ENCODE data around the gene C1QTNF9B. TPM values are rescaled to one million over a fixed set of nuclear protein-coding genes. Genes with fewer than 3 reads are reported as not detected.

The C1QTNF9B gene
- total and polyA plus RNA-seq, 2 of the 13 experiments (the other 11 are each of a cell fraction or from before 2014, with no cell fraction given): not detected

DNA sequence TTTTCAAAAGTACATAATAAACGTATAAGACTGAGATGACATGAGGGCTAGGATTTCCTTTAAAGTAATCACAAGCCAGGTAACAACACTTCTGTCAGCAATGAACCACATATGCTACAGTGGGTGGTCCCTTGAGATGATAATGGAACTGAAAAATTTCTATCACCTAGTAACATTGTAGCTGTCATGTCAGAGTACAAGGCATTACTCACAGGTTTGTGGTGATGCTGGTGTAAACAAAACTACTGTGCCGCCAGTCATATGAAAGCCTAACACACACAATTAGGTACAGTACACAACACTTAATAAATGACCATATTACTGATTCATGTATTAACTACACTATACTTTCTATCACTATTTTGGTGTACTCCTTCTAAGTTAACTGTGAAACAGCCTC is 45.0 kb downstream of the C1QTNF9B start:
- in situ Hi-C loops (cut with HindIII; ENCODE audit: extremely low pct_ligation_motif_present, low pct_unique_long_range_greater_than_20kb) (no loop called here), intact Hi-C loops (cut with micrococcal nuclease; ENCODE audit: unreplicated experiment) (no loop called here)
- H3K9ac ChIP-seq (ENCODE audit: insufficient read depth, low read depth, low read length): no peak overlapping the region
- no peak overlapping the region for H3K4me2 ChIP-seq (ENCODE audit: low read depth, low read length)
- TF ChIP-seq MAFF (IDR thresholded peaks at IDR 0.05; ENCODE audit: low read depth, low read length) (no peak), ZMYM3 (CRISPR knock-in tag; IDR thresholded peaks at IDR 0.05) (no peak), MEIS1 (CRISPR knock-in tag; IDR thresholded peaks at IDR 0.05; ENCODE audit: borderline replicate concordance) (no peak), KLF15 (CRISPR knock-in tag; IDR thresholded peaks at IDR 0.05; ENCODE audit: borderline replicate concordance) (no peak), PAX8 (CRISPR knock-in tag; IDR thresholded peaks at IDR 0.05; ENCODE audit: borderline replicate concordance) (no peak), GATAD1 (CRISPR knock-in tag; IDR thresholded peaks at IDR 0.05) (no peak)
- TF ChIP-seq, protein P1, sequence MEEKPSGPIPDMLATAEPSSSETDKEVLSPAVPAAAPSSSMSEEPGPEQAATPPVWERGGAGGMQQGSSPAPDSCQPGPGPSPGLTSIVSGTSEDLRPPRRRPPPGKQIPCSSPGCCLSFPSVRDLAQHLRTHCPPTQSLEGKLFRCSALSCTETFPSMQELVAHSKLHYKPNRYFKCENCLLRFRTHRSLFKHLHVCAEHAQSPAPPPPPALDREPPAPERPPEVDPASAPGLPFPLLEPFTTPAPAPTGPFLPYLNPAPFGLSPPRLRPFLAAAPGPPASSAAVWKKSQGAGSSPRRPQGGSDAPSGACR (CRISPR knock-in tag; IDR thresholded peaks at IDR 0.05): no peak
- TF ChIP-seq, protein P2, sequence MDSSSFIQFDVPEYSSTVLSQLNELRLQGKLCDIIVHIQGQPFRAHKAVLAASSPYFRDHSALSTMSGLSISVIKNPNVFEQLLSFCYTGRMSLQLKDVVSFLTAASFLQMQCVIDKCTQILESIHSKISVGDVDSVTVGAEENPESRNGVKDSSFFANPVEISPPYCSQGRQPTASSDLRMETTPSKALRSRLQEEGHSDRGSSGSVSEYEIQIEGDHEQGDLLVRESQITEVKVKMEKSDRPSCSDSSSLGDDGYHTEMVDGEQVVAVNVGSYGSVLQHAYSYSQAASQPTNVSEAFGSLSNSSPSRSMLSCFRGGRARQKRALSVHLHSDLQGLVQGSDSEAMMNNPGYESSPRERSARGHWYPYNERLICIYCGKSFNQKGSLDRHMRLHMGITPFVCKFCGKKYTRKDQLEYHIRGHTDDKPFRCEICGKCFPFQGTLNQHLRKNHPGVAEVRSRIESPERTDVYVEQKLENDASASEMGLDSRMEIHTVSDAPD (CRISPR knock-in tag; IDR thresholded peaks at IDR 0.05): no peak
- ChIA-PET POLR2A (no interaction called here), CTCF (ENCODE audit: low intra/inter-chr PET ratio, low total read pairs) (no interaction called here)
- no peak overlapping the region for H3K4me3 ChIP-seq (replicated peaks in 1 of 3; ENCODE audit: insufficient read depth in 1 of 3, low read depth in 2 of 3, low read length in 3 of 3)
- no peaks in the 10 kb centered on the region for H3K79me2 ChIP-seq (ENCODE audit: insufficient read depth, low read length)
- WGBS (ENCODE audit: low lambda C conversion rate): 100% methylated on average over 1 of the region's 2 CpGs
- no peaks in the 10 kb centered on the region for H4K20me1 ChIP-seq (ENCODE audit: insufficient read depth, low read length)
- DNase-seq (ENCODE audit: low spot score): no peak
- ATAC-seq: no peak
- no peaks in the 10 kb centered on the region for H3K4me1 ChIP-seq (ENCODE audit: insufficient read depth, low read length)
- H3K9me3 ChIP-seq (ENCODE audit: low read length): no peaks in the 10 kb centered on the region
- no TSS peak for BruUV-seq (replicated peaks)
- H3K27ac ChIP-seq (ENCODE audit: extremely low read length, insufficient read depth, low read length): no peak overlapping the region
- H3K36me3 ChIP-seq (replicated peaks in 1 of 2; ENCODE audit: control insufficient read depth in 1 of 2, insufficient read depth in 2 of 2, low read length in 2 of 2): peaks cover 0 to 4% of the 10 kb centered on the region in 2 experiments; a peak in 1 of 5 replicates
- FAIRE-seq: no peak
- H2AFZ ChIP-seq (ENCODE audit: low read length): no peak overlapping the region
- H3K27me3 ChIP-seq (ENCODE audit: control insufficient read depth in 1 of 2, insufficient read depth in 2 of 2, low read length in 2 of 2): no peaks in the 10 kb centered on the region

All from HepG2 (cell line).